ENCODE results near the gene VAMP1.

- no peak for TF ChIP-seq POLR2A (IDR thresholded peaks at IDR 0.05)
- no peak for TF ChIP-seq CTCF (IDR thresholded peaks at IDR 0.05)
These were observed 45.6 kb downstream of the VAMP1 start for GRCh38 chr12:6424866-6425265.

All from transverse colon (tissue), 3 donors.